Endothelial cell of hepatic sinusoid (primary cell): ENCODE results near the gene PYGB.

Experiments used
- in situ Hi-C: cut with HindIII; loops from 2 replicates; pipeline ENCODE4 v1.10.0; 2017; ENCODE audit warnings: low sequenced_read_pairs

The PYGB gene

DNA sequence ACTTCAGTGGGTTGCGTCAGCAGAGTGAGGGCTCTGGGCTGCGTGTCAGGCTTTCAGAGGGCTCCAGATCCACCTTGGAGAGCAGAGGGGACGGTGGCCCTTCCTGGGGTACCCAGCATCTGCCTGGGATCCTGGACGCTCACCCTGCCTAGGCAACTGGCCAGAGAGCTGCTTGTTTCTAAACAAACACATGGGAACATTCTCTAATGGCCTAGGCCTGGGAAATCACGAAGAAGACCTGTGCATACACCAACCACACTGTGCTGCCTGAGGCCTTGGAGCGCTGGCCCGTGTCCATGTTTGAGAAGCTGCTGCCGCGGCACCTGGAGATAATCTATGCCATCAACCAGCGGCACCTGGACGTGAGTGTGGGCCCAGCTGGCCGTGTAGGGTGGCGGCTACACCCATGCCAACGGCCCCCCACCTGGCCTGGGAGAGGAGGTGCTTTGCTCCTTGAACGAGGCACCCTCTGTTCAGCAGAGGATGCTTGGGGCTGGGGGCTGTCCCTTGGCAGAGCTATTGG, 32.2 kb downstream of the PYGB start:
- in situ Hi-C loops: no loop called here

- in situ Hi-C loops: no loop called here
Observed at GRCh38 chr20:25280574-25281535, 33.0 kb downstream of the PYGB start.

GRCh38 chr20:25281541-25281991, 33.7 kb downstream of the PYGB start:
- in situ Hi-C loops: no loop called here

DNA sequence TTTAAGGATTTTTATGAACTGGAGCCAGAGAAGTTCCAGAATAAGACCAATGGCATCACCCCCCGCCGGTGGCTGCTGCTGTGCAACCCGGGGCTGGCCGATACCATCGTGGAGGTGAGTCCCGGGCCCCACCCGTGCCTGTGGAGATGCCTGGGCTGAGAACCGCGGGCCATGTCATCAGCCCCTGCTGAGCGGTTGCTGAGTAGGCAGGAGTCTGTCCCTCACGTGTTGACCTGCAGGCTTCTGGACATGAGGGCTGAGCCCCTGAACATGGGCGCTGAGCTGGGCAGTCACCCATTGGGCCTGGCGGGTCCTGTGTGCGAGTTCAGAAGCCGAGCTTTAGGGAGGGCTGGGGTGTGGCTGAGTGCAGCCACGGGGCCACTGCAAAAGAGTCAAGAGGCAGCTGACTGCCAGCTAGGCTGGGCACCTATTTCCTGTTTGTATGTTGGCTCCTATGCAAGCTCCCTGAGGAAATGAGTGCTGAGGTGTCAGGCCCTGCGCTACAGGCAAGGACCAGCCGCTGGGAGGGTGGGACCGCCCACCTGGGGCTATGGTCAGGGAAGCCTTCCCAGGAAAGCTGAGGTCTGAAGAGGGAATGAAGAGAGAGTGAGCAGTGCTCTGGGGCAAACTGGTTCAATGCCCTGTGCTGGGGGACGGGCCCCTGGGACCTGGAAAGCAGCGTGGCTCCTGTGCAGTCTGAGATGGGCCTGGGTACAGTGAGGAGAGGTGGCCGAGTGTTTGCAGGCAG, 34.3 kb downstream of the PYGB start:
- in situ Hi-C loops: no loop called here

DNA sequence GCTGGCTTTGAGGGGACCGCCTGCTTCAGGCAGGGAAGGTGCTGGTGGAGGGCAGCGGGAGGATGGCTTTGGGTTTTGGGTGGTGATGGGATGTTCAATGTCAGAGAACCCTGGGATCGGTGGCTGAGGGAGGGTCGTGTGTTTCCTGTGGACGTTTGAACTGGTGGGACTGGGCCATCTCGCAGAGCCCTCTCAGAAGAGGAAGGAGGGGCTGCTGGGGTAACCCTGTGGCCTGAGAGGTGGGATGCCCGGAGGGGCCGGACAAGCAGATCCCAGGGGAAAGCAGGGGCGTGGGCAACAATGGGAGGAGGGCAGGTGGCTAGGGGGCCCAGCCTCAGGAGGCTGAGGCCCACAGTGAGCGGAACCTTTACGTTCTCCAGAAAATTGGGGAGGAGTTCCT, 34.9 kb downstream of the PYGB start:
- in situ Hi-C loops: no loop called here

DNA sequence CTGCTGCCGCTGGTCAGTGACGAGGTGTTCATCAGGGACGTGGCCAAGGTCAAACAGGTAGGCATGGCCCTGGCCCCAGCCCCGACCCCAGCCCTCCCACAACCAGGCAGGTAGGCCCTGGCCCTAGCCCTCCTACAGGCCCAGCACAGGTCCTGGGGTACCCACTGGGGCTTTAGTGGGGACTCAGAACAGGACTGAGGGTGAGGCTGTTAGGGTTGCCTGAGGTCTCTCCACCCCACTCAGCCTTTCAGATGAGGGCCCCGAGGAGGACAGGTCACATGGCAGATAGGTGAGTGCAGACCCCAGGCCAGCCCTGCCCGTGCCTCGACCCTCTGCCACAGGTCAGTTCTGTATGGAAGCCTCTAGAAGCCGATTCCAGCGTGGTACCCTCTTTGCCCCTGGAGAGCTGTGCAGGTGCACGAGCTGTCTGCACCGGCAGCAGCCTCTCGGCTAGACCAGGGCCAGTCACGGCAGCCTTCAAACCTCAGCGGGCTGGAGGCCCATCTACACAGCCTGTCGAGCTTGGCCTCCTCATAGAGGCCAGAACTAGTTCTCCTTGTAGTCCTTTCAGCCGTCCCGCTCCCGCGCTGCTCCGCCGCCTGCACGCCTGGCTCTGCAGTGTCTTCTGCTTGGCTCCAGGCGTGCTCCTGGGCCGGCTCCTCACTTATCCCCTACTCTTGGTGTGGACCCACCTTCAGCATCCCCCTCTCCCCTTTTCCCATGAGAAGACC, 35.5 kb downstream of the PYGB start:
- in situ Hi-C loops: no loop called here

DNA sequence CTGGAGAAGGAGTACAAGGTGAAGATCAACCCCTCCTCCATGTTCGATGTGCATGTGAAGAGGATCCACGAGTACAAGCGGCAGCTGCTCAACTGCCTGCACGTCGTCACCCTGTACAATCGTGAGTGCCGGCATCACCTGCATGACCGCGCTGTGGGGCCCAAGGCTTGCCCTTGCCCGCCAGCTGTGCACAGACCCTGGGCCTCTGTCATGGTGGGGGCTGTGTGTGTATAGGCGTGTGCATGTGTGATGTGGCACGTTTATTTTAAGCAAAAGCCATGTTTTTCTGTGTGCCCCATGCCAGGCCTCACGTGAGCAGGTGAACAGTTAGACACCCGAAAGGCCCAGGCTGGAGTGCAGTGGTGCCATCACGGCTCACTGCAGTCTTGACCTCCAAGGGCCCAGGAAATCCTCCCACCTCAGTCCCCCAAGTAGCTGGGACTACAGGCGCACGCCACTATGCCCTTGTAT, 36.3 kb downstream of the PYGB start:
- in situ Hi-C loops: no loop called here

- in situ Hi-C loops: no loop called here
Observed at GRCh38 chr20:25285091-25285647, 37.3 kb downstream of the PYGB start.

GRCh38 chr20:25285856-25286798, 38.2 kb downstream of the PYGB start:
- in situ Hi-C loops: no loop called here

GRCh38 chr20:25286917-25287316, 39.0 kb downstream of the PYGB start:
- in situ Hi-C loops: no loop called here

DNA sequence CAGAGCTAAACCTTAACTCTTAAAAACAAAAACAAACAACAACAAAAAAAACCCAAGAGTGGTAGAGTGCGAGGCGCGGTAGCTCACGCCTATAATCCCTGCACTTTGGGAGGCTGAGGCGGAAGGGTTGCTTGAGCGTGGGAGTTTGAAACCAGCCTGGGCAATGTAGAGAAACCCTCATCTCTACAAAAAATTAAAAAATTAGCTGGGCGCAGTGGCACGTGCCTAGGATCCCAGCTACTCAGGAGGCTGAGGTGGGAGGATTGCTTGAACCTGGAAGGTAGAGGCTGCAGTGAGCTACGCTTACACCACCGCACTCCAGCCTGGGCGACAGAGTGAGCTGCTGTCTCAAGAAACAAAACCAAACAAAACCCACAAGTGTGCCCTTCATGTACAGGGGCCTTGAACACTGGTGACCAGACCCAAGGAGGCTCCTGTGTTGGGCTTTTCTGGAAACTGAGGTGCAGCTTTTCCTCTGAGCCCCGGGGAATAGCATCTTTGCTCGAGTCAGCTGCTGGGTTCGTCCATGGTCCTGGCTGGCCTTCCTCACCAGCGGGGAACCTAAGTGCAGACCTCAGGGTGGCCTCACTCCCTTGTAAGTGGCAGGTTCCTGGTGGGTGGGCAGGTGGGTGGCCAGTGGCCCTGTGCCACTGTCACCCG, 39.9 kb downstream of the PYGB start:
- in situ Hi-C loops: no loop called here

GRCh38 chr20:25288291-25289181, 40.7 kb downstream of the PYGB start:
- in situ Hi-C loops: no loop called here

DNA sequence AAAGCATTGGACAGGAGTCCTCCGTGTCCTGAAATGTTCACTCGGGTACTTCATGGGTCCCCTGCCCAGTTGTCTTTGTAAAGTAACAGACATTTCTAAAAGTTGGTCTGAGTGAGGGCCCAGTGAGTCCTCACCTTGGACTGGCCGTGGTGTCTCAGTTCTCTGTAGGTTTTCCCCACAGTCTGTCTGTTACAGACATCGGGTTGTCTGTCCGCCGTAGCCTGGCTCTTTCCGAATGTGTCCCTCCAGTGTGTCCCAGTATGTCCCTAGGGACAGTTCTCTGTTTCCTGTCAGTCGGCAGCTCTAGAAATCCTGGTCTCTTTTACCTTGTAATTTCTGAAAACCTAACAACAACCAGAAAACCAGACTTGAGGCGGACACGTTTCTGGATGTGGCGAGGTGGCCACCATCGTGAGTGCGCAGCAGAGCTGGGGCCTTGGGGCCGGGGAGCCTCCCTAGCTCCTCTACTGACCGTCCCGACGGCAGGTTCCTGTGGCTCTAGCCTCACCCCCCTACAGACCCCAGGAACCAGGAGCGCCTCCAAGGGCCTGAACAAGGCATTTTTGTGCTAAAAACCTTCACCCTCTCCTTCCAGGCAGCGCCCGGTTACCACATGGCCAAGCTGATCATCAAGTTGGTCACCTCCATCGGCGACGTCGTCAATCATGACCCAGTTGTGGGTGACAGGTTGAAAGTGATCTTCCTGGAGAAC, 42.2 kb downstream of the PYGB start:
- in situ Hi-C loops: no loop called here

- in situ Hi-C loops: no loop called here
Observed at GRCh38 chr20:25290646-25291431, 43.0 kb downstream of the PYGB start.

DNA sequence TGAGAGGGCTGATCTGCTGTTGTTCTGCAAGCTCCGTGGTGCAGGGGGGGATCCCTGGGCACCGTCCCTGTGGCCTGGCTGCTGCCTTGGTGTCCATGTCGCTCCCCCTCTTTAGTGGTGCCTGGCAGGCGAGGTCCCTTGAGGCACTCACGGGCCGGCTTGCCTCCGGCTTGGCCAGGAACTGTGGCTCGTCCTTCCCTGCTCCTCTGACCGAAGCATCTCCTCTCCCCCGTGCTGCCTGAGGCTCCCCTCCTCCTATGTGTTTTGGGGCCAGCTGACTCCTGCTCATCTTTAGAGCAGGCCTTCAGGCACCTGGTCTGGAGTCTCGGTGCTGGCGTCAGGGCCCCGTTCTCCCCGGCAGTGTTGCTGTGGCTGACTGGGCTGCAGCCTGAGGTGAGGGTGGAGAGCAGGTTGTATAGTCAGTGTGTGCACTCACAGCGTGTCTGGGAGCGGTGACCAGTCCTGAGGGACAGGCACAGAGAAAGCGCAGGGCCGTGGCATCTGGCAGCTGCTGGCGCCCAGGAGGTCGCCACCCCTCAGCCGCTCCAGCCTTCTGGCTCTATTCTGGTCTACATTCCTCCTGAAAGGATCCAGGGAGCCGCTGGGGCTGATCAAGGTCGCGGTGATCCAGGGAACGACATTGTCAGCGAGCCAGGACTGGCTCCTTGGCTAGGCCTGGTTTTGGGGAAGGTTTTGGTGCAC, 43.7 kb downstream of the PYGB start:
- in situ Hi-C loops: no loop called here
